Activated naive CD8-positive, alpha-beta T cell treated with anti-CD3 and anti-CD28 coated beads, Interleukin-2, amount 50 U/mL, for 16 hours (primary cell): Measurements from ENCODE around the gene CD300A.

Experiments
- DNase-seq: peaks from one replicate; pipeline ENCODE4 v3.0.0-alpha.2; 2020; ENCODE audit warnings: low read depth, low spot score

Gene CD300A

GRCh38 chr17:74454197-74455024 is 12.0 kb upstream of the CD300A start:
- DNase-seq: no peak

GRCh38 chr17:74455025-74455545 is 11.3 kb upstream of the CD300A start:
- no peak for DNase-seq

- no peak for DNase-seq
Observed at GRCh38 chr17:74455821-74456220, 10.6 kb upstream of the CD300A start.

GRCh38 chr17:74457146-74457819 is 9.2 kb upstream of the CD300A start:
- peak; percentile 38 for DNase-seq

- DNase-seq: no peak
Observed at GRCh38 chr17:74457820-74458166, 8.6 kb upstream of the CD300A start.

GRCh38 chr17:74458835-74459234 is 7.6 kb upstream of the CD300A start:
- DNase-seq: no peak

GRCh38 chr17:74459622-74460021 is 6.8 kb upstream of the CD300A start:
- no peak for DNase-seq

- DNase-seq: no peak
Observed at GRCh38 chr17:74460241-74460640, 6.2 kb upstream of the CD300A start.

- no peak for DNase-seq
Observed at GRCh38 chr17:74460996-74461395, 5.4 kb upstream of the CD300A start.

- no peak for DNase-seq
Observed at GRCh38 chr17:74461611-74462010, 4.8 kb upstream of the CD300A start.

- DNase-seq: no peak
Observed at GRCh38 chr17:74464730-74465377, 1.6 kb upstream of the CD300A start.

- no peak for DNase-seq
Observed at GRCh38 chr17:74465378-74466110, 890 bp upstream of the CD300A start.

GRCh38 chr17:74466828-74467184 is 372 bp downstream of the CD300A start:
- DNase-seq: no peak

GRCh38 chr17:74467221-74467951 is 952 bp downstream of the CD300A start:
- DNase-seq: no peak

GRCh38 chr17:74471341-74471740 is 4.9 kb downstream of the CD300A start:
- DNase-seq: no peak

- DNase-seq: no peak
Observed at GRCh38 chr17:74472890-74473289, 6.5 kb downstream of the CD300A start.

GRCh38 chr17:74473294-74473693 is 6.9 kb downstream of the CD300A start:
- DNase-seq: no peak

- DNase-seq: no peak
Observed at GRCh38 chr17:74474043-74474792, 7.8 kb downstream of the CD300A start.

- DNase-seq: no peak
Observed at GRCh38 chr17:74475189-74475588, 8.8 kb downstream of the CD300A start.

- no peak for DNase-seq
Observed at GRCh38 chr17:74477411-74477810, 11.0 kb downstream of the CD300A start.
